Right lobe of liver (tissue), 4 donors: ENCODE measurements around the gene ARL6IP4.

Experiments
- CTCF ChIP-seq, 4 donors: fragments of 200-600 bp in 3 of 4; fragments of 450-650 bp in 1 of 4; IDR thresholded peaks; one replicate each; pipeline versions ENCODE4 v1.5.1 to v1.8.0; 2016 to 2022; ENCODE audit warnings: antibody characterized with exemption in 4 of 4, mild to moderate bottlenecking in 2 of 4
- POLR2A ChIP-seq: fragments of 450-650 bp; IDR thresholded peaks from one replicate; pipeline ENCODE4 v1.6.1; 2017; ENCODE audit warnings: antibody characterized with exemption, mild to moderate bottlenecking
- donor health status: DM: no; HTN: no; CAD: no.
- donor health status: DM: no; HTN: no; CAD: no.
- donor health status: DM: no; HTN: yes; CAD: no.

- TF ChIP-seq CTCF (IDR thresholded peaks at IDR 0.05) (no peak), POLR2A (no peak)
Measured at GRCh38 chr12:123026094-123026853, 45.8 kb downstream of the ARL6IP4 start.
